Suprapubic skin (tissue), 4 donors: Measurements from ENCODE around the gene UCK2. TPM values are rescaled to one million over a fixed set of nuclear protein-coding genes. Genes with fewer than 3 reads are reported as not detected.
A peak's percentile ranks its signal among the peaks of the same experiment; 100 is the strongest.

Experiments used
- DNase-seq, 2 donors: peaks; one replicate each; pipeline ENCODE4 v3.0.0-alpha.2; 2019; ENCODE audit warnings: low spot score in 2 of 2
- H3K27ac ChIP-seq: fragments of 200-600 bp; sonication (generic); one replicate; pipeline ENCODE4 v1.5.1; 2019
- H3K27me3 ChIP-seq: fragments of 200-600 bp; sonication (generic); one replicate; pipeline ENCODE4 v1.5.1; 2019
- H3K36me3 ChIP-seq: fragments of 200-600 bp; sonication (generic); one replicate; pipeline ENCODE4 v1.5.1; 2019
- H3K4me1 ChIP-seq: fragments of 200-600 bp; sonication (generic); one replicate; pipeline ENCODE4 v1.5.1; 2019
- H3K4me3 ChIP-seq: fragments of 200-600 bp; sonication (generic); one replicate; pipeline ENCODE4 v1.5.1; 2019; ENCODE audit warnings: mild to moderate bottlenecking
- H3K9me3 ChIP-seq: fragments of 200-600 bp; sonication (generic); one replicate; pipeline ENCODE4 v1.5.1; 2019
- CTCF ChIP-seq, 2 donors: fragments of 200-600 bp in 1 of 2; fragments of 450-650 bp in 1 of 2; sonication (generic) in 1 of 2; IDR thresholded peaks; one replicate each; pipeline ENCODE4 v1.5.1; 2016 to 2019; ENCODE audit warnings: antibody characterized with exemption in 2 of 2, mild to moderate bottlenecking in 1 of 2, moderate library complexity in 1 of 2
- EP300 ChIP-seq: sonication (generic); formaldehyde crosslinking; IDR thresholded peaks from one replicate; pipeline ENCODE4 v1.6.1; 2017; ENCODE audit warnings: antibody characterized with exemption
- POLR2A ChIP-seq, 2 donors: fragments of 450-650 bp; IDR thresholded peaks; one replicate each; pipeline ENCODE4 v1.6.1; 2017; ENCODE audit warnings: antibody characterized with exemption in 2 of 2, mild to moderate bottlenecking in 2 of 2, moderate library complexity in 2 of 2
- POLR2AphosphoS5 ChIP-seq, 3 donors: sonication (generic); formaldehyde crosslinking; IDR thresholded peaks; one replicate each; pipeline ENCODE4 v1.6.1; 2017; ENCODE audit warnings: antibody characterized with exemption in 3 of 3
- WGBS: methylation state at CpG from one replicate; pipeline ENCODE4 v1.1.5; 2018; 5-methylcytosine and 5-hydroxymethylcytosine counted together
- total RNA-seq, 4 donors: library from RNA; depleted of rRNA; stranded (reverse); fragments of >200 nt; gene quantifications; one replicate each; pipeline ENCODE4 v1.1.0, GENCODE V29; 2016

The UCK2 gene
- total RNA-seq, 4 donors from 2014 or later: 44.8 to 51.5 (median 45.4) TPM

DNA sequence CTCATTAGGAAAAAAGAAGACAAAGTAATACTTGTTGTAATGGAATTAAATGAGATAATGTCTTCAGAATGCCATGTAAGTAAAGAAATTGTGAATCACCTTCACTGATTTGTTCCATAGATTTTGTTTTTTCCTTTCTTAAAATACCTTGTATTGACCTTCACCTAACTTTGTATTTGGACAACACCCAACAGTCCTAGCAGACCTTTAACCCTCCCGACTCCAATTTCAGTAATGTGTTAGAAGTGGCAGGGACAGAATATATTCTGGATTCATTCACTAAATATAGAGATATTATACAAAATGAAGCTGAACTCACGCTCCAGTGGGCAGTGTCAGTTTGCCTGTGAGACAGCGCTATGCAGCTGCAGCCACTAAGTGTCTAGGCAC is 57.9 kb downstream of the UCK2 start:
- H3K27ac ChIP-seq: no peak overlapping the region
- H3K4me3 ChIP-seq: no peak overlapping the region
- no peaks in the 10 kb centered on the region for H3K36me3 ChIP-seq
- H3K27me3 ChIP-seq: no peaks in the 10 kb centered on the region
- H3K4me1 ChIP-seq: peaks cover 16% of the 10 kb centered on the region
- no peak for DNase-seq
- H3K9me3 ChIP-seq: no peaks in the 10 kb centered on the region
- 96% methylated on average over 3 of the region's 3 CpGs for WGBS
- TF ChIP-seq POLR2A (IDR thresholded peaks at IDR 0.05): no peak
- no peak for TF ChIP-seq CTCF (IDR thresholded peaks at IDR 0.05)

DNA sequence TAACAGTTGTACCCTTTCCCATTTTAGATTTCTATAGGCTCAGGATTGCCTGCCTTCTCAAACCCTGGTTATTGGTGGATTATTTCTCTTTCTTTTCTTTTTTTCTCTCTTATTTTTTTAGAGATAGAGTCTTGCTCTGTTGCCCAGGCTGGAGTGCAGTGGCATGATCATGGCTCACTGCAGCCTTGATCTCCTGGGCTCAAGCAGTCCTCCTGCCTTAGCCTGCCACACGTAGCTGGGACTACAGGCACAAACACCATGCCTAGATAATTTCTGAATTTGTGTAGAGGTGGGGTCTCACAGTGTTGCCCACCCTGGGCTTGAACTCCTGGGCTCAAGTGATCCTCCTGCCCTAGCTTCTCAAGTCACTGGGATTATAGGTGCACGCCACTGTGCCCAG is 58.8 kb downstream of the UCK2 start:
- Histone ChIP-seq H3K27me3 (no peaks in the 10 kb centered on the region), H3K9me3 (no peaks in the 10 kb centered on the region), H3K36me3 (peaks cover 2% of the 10 kb centered on the region), H3K4me3 (no peak overlapping the region), H3K27ac (peak overlapping the region; percentile 4), H3K4me1 (peaks cover 16% of the 10 kb centered on the region)
- DNase-seq: no peak
- TF ChIP-seq POLR2AphosphoS5 (IDR thresholded peaks at IDR 0.05) (no peak), CTCF (IDR thresholded peaks at IDR 0.05) (no peak), POLR2A (IDR thresholded peaks at IDR 0.05) (no peak), EP300 (no peak)
- WGBS: 92% methylated on average over 2 of the region's 2 CpGs

GRCh38 chr1:165886983-165887382 is 59.6 kb downstream of the UCK2 start:
- peaks cover 16% of the 10 kb centered on the region for H3K4me1 ChIP-seq
- TF ChIP-seq POLR2AphosphoS5 (IDR thresholded peaks at IDR 0.05) (no peak), EP300 (no peak), POLR2A (IDR thresholded peaks at IDR 0.05) (no peak), CTCF (IDR thresholded peaks at IDR 0.05) (no peak)
- no peak overlapping the region for H3K27ac ChIP-seq
- peaks cover 4% of the 10 kb centered on the region for H3K36me3 ChIP-seq
- no peak for DNase-seq
- H3K9me3 ChIP-seq: no peaks in the 10 kb centered on the region
- no peak overlapping the region for H3K4me3 ChIP-seq
- no peaks in the 10 kb centered on the region for H3K27me3 ChIP-seq
- WGBS: 98% methylated on average over 2 of the region's 2 CpGs

- H3K36me3 ChIP-seq: peaks cover 7% of the 10 kb centered on the region
- no peak for DNase-seq
- H3K27me3 ChIP-seq: no peaks in the 10 kb centered on the region
- peak overlapping the region; percentile 58 for H3K27ac ChIP-seq
- 50% methylated on average over 8 of the region's 8 CpGs for WGBS
- TF ChIP-seq POLR2A (IDR thresholded peaks at IDR 0.05): no peak
- TF ChIP-seq CTCF (IDR thresholded peaks at IDR 0.05): no peak
- no peak for TF ChIP-seq EP300
- no peak for TF ChIP-seq POLR2AphosphoS5 (IDR thresholded peaks at IDR 0.05)
- H3K9me3 ChIP-seq: no peaks in the 10 kb centered on the region
- no peak overlapping the region for H3K4me3 ChIP-seq
- H3K4me1 ChIP-seq: peaks cover 16% of the 10 kb centered on the region
Measured at GRCh38 chr1:165887877-165888551, 60.6 kb downstream of the UCK2 start.

DNA sequence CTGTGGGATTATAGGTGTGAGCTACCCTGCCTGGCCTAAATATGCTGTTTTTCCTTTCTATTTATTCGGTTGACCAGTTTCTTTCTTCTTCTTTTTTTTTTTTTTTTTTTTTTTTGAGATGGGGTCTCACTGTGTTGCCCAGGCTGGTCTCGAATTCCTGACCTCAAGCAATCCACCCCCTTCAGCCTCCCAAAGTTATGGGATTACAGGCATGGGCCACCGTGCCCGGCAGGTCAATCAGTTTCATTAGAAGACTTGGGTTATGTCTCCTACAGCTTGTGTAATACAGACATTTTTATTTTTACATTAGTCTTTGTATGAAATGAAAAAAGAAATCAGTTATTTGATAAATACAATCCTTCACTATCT is 61.1 kb downstream of the UCK2 start:
- Histone ChIP-seq H3K36me3 (peaks cover 7% of the 10 kb centered on the region), H3K4me1 (peaks cover 16% of the 10 kb centered on the region), H3K9me3 (no peaks in the 10 kb centered on the region), H3K27ac (peak overlapping the region; percentile 58), H3K27me3 (no peaks in the 10 kb centered on the region), H3K4me3 (no peak overlapping the region)
- WGBS: 86% methylated on average over 4 of the region's 4 CpGs
- DNase-seq: no peak
- TF ChIP-seq POLR2A (IDR thresholded peaks at IDR 0.05): no peak
- TF ChIP-seq CTCF (IDR thresholded peaks at IDR 0.05): no peak
- no peak for TF ChIP-seq EP300
- TF ChIP-seq POLR2AphosphoS5 (IDR thresholded peaks at IDR 0.05): no peak
